Urothelium cell line (cell line): ENCODE data around the gene IGSF22.
"Not testable (repeated sequence)": the region's sequence is repeated elsewhere in the genome, so short reads cannot be mapped to it uniquely, and the experiment has no call there.

Source experiments
- DNase-seq: peaks from one replicate; pipeline ENCODE4 v3.0.0; 2011; ENCODE audit warnings: low spot score, mixed read lengths
- FAIRE-seq: peaks from 2 replicates; lab custom pipeline; 2011; peaks lifted over from hg19 to GRCh38; lab: Jason Lieb, UNC

Gene IGSF22

GRCh38 chr11:18696638-18697225 lies 29.3 kb downstream of the IGSF22 start:
- FAIRE-seq: no peak
- no peak for DNase-seq

GRCh38 chr11:18692941-18693760 lies 32.8 kb downstream of the IGSF22 start:
- no peak for DNase-seq
- no peak for FAIRE-seq

- FAIRE-seq, DNase-seq: not testable (repeated sequence)
Observed at GRCh38 chr11:18691467-18692140, 34.4 kb downstream of the IGSF22 start.

GRCh38 chr11:18684267-18684666 lies 41.7 kb downstream of the IGSF22 start:
- DNase-seq (no peak), FAIRE-seq (no peak)

- DNase-seq: no peak
- no peak for FAIRE-seq
Observed at GRCh38 chr11:18682466-18682865, 43.5 kb downstream of the IGSF22 start.

- FAIRE-seq, DNase-seq: not testable (repeated sequence)
Observed at GRCh38 chr11:18681949-18682348, 44.0 kb downstream of the IGSF22 start.

- FAIRE-seq: no peak
Observed at GRCh38 chr11:18677560-18677959, 48.4 kb downstream of the IGSF22 start.

GRCh38 chr11:18676803-18677202 lies 49.2 kb downstream of the IGSF22 start:
- DNase-seq: no peak
- FAIRE-seq: no peak

More at GRCh38 chr11:18677560-18677959, 48.4 kb downstream of the IGSF22 start:
- DNase-seq: no peak

GRCh38 chr11:18672209-18672608 lies 53.8 kb downstream of the IGSF22 start:
- not testable (repeated sequence) for DNase-seq, FAIRE-seq

GRCh38 chr11:18671246-18671645 lies 54.7 kb downstream of the IGSF22 start:
- FAIRE-seq (no peak), DNase-seq (no peak)

GRCh38 chr11:18669711-18670110 lies 56.3 kb downstream of the IGSF22 start:
- FAIRE-seq (no peak), DNase-seq (no peak)

- FAIRE-seq (no peak), DNase-seq (no peak)
Observed at GRCh38 chr11:18669219-18669596, 56.8 kb downstream of the IGSF22 start.

GRCh38 chr11:18668131-18668530 lies 57.9 kb downstream of the IGSF22 start:
- DNase-seq (no peak), FAIRE-seq (no peak)

GRCh38 chr11:18665353-18665872 lies 60.6 kb downstream of the IGSF22 start:
- FAIRE-seq, DNase-seq: not testable (repeated sequence)

- DNase-seq (no peak), FAIRE-seq (no peak)
Observed at GRCh38 chr11:18657673-18658072, 68.3 kb downstream of the IGSF22 start.
